Stimulated activated CD4-positive, alpha-beta T cell treated with anti-CD3 and anti-CD28 coated beads, Interleukin-2, amount 100 ng/mL, for 4 hours (primary cell): ENCODE measurements around the gene NET1.

Experiments
- DNase-seq: peaks from one replicate; pipeline ENCODE4 v3.0.0-alpha.2; 2020; ENCODE audit warnings: low read depth

Gene NET1

GRCh38 chr10:5485948-5486852, 73.8 kb downstream of the NET1 start:
- DNase-seq = no peak

DNA sequence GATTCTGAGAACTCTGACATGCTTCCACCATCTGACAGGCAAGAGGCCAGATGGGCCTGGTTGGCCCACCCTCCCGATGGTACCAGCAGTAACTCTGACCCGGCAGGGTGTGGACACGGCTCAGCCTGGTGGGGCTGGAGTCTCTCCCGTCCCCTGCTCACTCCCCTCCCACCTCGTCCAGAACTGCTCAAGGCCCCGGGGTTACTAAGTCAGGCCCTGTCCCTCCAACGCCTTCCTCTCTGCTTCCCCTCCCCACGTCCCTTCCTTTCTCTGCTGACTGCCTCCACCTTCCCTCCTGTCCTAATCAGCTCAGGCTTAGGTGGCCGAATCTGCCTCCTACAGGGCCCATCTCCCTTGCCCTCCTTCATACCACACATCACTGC, 74.5 kb downstream of the NET1 start:
- no peak for DNase-seq

GRCh38 chr10:5488272-5489161, 76.2 kb downstream of the NET1 start:
- no peak for DNase-seq

DNA sequence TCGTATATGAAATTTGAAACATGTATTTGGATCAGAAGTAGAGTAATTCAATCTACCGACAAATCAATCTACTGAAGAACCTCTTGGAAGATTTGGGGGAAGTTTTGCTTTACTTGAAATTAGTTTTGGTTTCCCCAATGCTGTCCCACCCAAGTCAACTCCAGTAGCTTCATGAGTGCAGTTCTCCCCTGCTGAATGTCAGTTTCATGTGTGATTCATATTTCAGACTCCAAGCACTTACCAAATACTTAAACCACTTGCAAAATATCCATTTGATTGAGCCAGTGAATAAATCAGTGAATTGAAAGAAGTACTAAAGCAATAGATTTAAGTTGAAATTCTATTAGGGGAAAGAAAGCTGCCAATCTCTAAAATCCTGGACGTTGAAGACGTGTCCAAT, 77.7 kb downstream of the NET1 start:
- no peak for DNase-seq

DNA sequence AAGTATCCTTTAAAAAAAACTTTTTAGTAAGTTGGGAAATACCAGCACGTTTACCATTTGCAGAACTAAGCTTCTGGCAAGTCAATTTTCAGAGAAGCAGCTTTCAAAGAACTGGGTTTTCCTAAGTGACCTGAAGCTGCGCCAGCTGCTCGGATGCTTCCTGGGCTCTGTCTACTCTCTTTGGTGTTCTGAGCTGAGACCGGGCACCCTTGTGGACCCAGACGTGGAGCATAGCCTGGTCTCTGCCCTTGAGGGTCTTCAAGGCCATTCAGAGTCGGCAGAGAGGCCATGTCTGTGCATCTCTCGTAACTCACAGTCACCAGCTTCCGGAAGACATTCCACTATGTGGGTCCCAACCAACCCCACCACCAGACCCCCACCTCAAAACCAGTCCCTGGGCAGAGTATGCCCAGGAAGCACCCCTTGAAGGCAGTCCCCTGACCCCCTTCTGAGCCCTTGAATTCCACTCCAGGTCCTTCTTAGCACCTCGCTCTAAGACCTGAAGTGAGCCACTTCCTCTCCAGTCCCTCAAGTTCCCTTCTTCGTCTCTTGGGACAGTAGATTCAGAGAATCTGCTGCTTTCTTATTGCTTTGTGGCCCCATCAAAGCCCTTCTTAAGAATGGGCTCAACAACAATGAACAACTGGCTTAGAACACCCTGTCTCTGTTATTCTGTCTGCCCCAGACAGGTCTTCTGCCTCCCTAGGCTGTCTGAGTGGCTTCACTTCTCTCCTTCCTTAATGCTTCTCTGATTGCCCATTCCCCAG, 78.5 kb downstream of the NET1 start:
- no peak for DNase-seq

GRCh38 chr10:5491477-5491876, 79.1 kb downstream of the NET1 start:
- DNase-seq = no peak

GRCh38 chr10:5492322-5492855, 80.0 kb downstream of the NET1 start:
- DNase-seq = no peak

DNA sequence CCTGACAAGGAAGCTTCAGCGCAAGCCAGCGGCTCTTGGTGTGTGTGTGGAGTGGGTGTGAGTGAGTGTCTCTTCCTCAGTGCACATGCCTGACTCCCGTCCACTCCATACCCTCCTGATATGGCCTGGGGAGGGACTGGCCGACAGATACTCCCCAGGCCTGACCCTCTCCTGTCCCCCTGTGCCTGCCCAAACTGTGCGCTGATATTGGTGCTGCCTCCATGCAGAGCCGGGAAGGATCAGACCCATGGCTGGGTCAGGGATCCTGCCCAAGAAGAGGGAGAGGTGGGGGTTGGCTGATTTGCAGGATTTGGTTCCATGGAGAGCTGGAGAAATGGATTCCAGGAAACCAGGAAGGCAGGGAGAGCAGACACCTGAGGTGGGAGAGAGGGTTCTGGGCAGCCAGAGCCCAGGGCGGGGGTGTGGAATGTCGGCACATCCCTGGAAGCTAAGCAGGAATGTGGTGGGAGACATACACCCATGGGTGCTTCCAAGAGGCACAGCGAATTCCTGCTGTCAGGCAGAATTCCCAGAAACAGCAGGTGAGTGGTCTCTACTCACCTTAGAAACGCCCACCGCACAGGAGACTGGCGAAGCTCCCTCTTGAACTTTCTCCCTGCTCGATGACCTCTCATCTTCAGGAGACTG, 80.7 kb downstream of the NET1 start:
- DNase-seq = no peak

GRCh38 chr10:5493691-5494090, 81.3 kb downstream of the NET1 start:
- DNase-seq = no peak

- DNase-seq = no peak
Observed at GRCh38 chr10:5494611-5495010, 82.3 kb downstream of the NET1 start.

- no peak for DNase-seq
Observed at GRCh38 chr10:5496261-5497250, 84.2 kb downstream of the NET1 start.

DNA sequence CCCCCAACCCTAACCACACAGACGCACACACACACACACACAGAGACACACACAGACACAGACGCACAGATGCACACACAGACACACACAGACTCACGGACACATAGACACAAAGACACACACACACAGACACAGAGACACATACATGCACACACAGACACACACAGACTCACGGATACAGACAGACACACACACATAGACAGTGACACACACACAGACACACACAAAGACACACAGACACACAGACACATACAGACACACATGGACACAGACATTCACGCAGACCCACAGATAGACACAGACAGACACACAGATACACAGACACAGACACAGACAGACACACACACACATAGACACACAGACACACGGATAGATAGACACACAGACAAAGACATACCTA, 84.9 kb downstream of the NET1 start:
- DNase-seq = no peak

DNA sequence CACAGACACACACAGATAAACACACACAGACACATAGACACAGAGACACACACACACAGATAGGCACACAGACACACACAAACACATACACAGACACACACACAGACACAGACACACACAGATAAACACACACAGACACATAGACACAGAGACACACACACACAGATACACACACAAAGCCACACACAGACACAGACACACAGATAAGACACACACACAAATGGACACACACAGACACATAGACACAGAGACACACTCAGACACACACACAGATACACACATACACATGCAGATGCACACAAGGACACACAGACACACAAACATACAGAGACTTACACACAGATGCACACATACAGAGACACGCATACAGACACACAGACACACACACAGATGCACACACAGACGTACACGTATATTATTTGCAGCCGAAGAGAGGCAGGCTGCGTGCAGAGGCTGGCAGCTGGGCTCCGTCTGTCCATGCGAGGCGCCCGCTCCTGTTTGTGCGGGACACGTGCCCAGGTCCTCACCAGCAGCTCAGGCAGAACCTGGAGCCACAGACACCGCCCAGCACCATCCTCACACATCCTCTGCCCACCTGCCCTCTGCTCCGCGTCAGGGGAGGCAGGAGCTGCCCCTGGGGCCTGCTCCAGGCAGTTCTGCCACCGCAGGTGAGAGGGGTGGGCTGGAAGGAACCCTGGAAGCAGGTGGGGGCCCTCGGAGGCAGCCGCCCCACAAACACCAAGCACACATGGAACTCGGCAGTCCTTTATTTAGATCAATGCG, 85.8 kb downstream of the NET1 start:
- DNase-seq = no peak

- no peak for DNase-seq
Observed at GRCh38 chr10:5498791-5499492, 86.6 kb downstream of the NET1 start.

GRCh38 chr10:5499493-5500140, 87.3 kb downstream of the NET1 start, which contains the start of gene CALML5:
Gene CALML5, minus strand, starts transcription at chr10:5499570. Its CDS starts 132 bp downstream, at chr10:5499438.
- DNase-seq = no peak

- DNase-seq = no peak
Observed at GRCh38 chr10:5500162-5500670, 87.9 kb downstream of the NET1 start.

DNA sequence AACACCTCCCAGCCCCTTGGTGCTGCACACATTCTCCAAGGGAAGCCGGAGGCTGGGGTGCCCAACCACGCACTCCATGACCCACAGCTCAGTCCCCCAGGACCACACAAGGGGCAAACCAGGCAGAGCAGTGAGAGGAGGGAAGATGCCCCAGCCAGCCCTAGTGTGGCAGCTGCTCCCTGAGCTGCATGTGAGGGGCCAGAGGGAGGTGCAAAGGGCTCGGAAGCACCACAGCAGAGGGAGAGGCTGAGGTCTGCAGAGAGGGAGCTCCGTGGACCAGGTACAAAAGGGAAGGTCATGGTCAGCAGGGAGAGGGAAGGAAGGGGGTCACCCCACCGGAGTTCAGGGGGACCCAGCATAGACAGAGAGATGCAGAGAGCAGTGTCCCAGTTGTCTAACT, 88.6 kb downstream of the NET1 start:
- no peak for DNase-seq

DNA sequence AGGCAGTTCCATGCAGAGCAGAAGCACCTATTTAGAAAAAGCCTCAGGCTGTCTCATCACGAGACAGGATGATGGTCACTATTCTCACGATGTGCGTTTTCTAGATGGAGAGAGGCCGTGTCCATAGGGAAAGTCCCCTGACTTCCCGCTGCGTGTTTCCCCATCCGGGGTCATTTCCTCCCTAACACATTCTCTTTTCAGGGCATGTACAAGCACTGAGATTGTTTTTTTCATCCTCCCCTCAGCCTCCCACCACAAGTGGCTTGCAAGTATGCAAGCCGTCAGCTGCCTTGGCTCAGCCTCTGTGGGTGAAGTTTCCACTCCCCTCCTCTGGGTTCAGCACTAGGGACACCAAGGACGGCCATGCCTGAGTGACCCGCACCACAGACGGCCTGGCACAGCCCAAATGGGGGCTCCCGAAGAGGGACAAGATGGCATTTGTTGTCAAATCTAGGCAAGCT, 89.7 kb downstream of the NET1 start:
- no peak for DNase-seq
